Mesothelial cell of epicardium (in vitro differentiated cells): ENCODE data around the gene SPOCD1. TPM values are rescaled to one million over a fixed set of nuclear protein-coding genes. Genes with fewer than 3 reads are reported as not detected.

Source experiments
- DNase-seq, 2 experiments: peaks; one replicate each; pipeline ENCODE4 v3.0.0; 2021; ENCODE audit warnings: low spot score in 2 of 2; ENCODE audit not compliant: unreplicated experiment in 2 of 2
- H3K27ac Mint-ChIP-seq: 2 replicates; pipeline ENCODE4 v1.8.0; 2021; ENCODE audit warnings: mixed read lengths
- H3K27me3 Mint-ChIP-seq: 2 replicates; pipeline ENCODE4 v1.8.0; 2021; ENCODE audit warnings: low read depth, mixed read lengths
- H3K36me3 Mint-ChIP-seq: 2 replicates; pipeline ENCODE4 v1.8.0; 2021; ENCODE audit warnings: mixed read lengths
- H3K4me1 Mint-ChIP-seq: 2 replicates; pipeline ENCODE4 v1.8.0; 2021; ENCODE audit warnings: mixed read lengths
- H3K4me3 Mint-ChIP-seq: 2 replicates; pipeline ENCODE4 v1.8.0; 2021; ENCODE audit warnings: mild to moderate bottlenecking, moderate library complexity, mixed read lengths
- H3K9me3 Mint-ChIP-seq: 2 replicates; pipeline ENCODE4 v1.8.0; 2021; ENCODE audit warnings: mixed read lengths
- CTCF ChIP-seq: fragments of 200-600 bp; sonication (generic); IDR thresholded peaks from one replicate; pipeline ENCODE4 v1.5.0; 2021; ENCODE audit warnings: antibody characterized with exemption; ENCODE audit not compliant: unreplicated experiment
- total RNA-seq: library from RNA; stranded (reverse); gene quantifications from 3 replicates; pipeline ENCODE4 v1.2.1, GENCODE V29; 2021

SPOCD1 gene
- total RNA-seq, 1 donor from 2014 or later: 1.3 TPM

DNA sequence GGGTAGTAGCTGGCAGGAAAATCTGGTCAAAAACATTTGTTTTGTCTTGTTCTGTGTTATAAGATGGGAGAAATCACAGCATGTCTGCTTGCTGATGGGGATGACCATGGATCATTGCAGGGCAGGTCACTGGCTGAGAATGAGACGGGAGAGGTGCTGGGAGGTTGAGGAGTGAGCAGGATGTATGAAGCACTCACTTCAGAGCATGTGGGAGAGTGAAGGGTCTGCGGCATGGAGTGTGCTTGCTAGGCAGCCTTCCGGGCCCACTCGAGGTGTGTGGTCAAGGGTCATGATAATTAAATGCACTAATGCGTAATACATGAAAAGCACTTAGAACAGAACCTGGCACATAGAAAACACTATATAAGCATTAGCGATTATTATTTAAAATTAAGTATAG lies 42.0 kb upstream of the SPOCD1 start:
- H3K4me3 Mint-ChIP-seq: no peak overlapping the region
- no peak for DNase-seq
- H3K9me3 Mint-ChIP-seq: no peaks in the 10 kb centered on the region
- no peaks in the 10 kb centered on the region for H3K27me3 Mint-ChIP-seq
- H3K4me1 Mint-ChIP-seq: no peaks in the 10 kb centered on the region
- no peaks in the 10 kb centered on the region for H3K36me3 Mint-ChIP-seq
- TF ChIP-seq CTCF: no peak
- no peak overlapping the region for H3K27ac Mint-ChIP-seq

- Mint-ChIP-seq H3K36me3 (no peaks in the 10 kb centered on the region), H3K4me3 (no peak overlapping the region), H3K27ac (no peak overlapping the region), H3K9me3 (no peaks in the 10 kb centered on the region), H3K27me3 (no peaks in the 10 kb centered on the region), H3K4me1 (no peaks in the 10 kb centered on the region)
- DNase-seq: no peak
- no peak for TF ChIP-seq CTCF
Measured at GRCh38 chr1:31856140-31856539, 40.3 kb upstream of the SPOCD1 start.

DNA sequence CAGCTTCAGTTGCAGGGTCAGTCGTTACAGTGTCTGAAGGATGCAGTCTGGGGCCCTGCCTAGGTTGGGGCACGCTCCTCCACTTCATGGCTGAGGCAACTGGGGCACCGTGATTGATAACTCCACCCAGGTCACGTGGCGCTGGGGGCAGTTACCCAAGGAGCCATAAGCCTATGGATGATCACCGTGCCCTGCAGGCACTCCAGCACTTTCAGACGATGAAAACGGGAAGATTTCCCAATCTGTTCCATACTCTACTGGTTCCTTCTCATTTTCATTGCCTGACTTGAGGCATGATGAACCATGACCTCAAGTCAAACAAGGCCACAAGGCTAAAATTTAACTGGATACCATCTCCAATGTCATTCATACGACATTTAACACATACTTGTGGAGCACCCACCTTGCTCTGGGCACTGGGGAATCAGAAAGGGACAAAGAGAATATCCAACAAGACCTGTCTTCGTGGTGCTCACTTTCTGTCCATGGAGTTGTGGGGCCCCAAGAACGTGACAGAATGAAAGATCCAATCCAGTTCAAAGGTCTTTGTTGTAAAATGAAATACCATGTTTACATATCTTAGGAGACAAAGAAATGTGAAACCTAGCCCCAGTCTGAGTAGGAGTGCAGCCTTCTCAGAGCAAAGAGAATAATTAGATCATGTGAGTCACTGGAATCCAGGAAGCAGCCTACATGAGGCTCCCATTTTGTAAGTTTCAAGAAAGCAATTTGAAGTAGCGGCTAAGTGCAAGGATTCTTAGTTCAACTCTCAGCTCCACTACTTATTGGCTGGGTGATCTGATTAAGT lies 39.4 kb upstream of the SPOCD1 start:
- Mint-ChIP-seq H3K9me3 (no peaks in the 10 kb centered on the region), H3K4me3 (no peak overlapping the region), H3K27ac (no peak overlapping the region), H3K36me3 (no peaks in the 10 kb centered on the region), H3K4me1 (no peaks in the 10 kb centered on the region), H3K27me3 (no peaks in the 10 kb centered on the region)
- no peak for DNase-seq
- TF ChIP-seq CTCF: no peak

- DNase-seq: no peak
- Mint-ChIP-seq H3K9me3 (no peaks in the 10 kb centered on the region), H3K27me3 (no peaks in the 10 kb centered on the region), H3K36me3 (no peaks in the 10 kb centered on the region), H3K4me1 (no peaks in the 10 kb centered on the region), H3K4me3 (no peak overlapping the region), H3K27ac (no peak overlapping the region)
- no peak for TF ChIP-seq CTCF
Measured at GRCh38 chr1:31849653-31850052, 33.8 kb upstream of the SPOCD1 start.

GRCh38 chr1:31848381-31848897 lies 32.6 kb upstream of the SPOCD1 start:
- DNase-seq: no peak
- TF ChIP-seq CTCF: no peak
- no peaks in the 10 kb centered on the region for H3K9me3 Mint-ChIP-seq
- no peaks in the 10 kb centered on the region for H3K36me3 Mint-ChIP-seq
- H3K4me3 Mint-ChIP-seq: no peak overlapping the region
- H3K4me1 Mint-ChIP-seq: no peaks in the 10 kb centered on the region
- no peak overlapping the region for H3K27ac Mint-ChIP-seq
- no peaks in the 10 kb centered on the region for H3K27me3 Mint-ChIP-seq
